HG03342 (cell line): ENCODE measurements around the gene RSRC1.
A peak's percentile ranks its signal among the peaks of the same experiment; 100 is the strongest.
"Not testable (repeated sequence)": the region's sequence is repeated elsewhere in the genome, so short reads cannot be mapped to it uniquely, and the experiment has no call there.

Experiments
- ATAC-seq: cut with Tn5 transposase; IDR thresholded peaks from one replicate; pipeline ENCODE4 v1.9.1; 2021; ENCODE audit warnings: mild to moderate bottlenecking, moderate library complexity; ENCODE audit not compliant: unreplicated experiment

RSRC1 gene

DNA sequence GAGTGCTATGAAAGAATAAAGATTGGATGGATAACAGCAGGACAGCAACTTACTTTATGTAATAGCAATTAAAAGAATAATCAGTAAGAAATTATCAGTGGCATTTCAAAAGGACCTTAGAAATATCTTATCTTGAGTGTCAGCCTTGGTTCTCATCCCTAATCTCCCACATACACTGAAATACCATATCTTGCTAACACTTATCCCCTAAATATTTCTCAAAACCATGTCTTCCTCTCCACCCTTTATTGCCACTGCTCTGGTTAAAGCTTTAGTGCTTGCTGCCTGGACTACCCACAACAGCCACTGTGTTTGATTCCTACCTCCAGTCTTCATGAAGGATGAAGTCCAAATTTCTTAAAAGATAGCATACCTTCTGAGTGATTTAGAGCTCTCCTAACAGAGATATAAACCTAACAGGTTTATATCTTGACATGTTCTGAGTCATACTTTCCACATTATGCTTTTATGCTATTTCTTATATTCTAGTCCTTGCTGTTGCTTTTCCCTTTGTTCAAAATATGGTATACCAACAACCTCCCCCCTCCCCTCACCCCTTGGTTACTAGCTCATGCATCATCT, 202.8 kb downstream of the RSRC1 start:
- no peak for ATAC-seq

- ATAC-seq = no peak
Measured at GRCh38 chr3:158313338-158313927, 203.5 kb downstream of the RSRC1 start.

DNA sequence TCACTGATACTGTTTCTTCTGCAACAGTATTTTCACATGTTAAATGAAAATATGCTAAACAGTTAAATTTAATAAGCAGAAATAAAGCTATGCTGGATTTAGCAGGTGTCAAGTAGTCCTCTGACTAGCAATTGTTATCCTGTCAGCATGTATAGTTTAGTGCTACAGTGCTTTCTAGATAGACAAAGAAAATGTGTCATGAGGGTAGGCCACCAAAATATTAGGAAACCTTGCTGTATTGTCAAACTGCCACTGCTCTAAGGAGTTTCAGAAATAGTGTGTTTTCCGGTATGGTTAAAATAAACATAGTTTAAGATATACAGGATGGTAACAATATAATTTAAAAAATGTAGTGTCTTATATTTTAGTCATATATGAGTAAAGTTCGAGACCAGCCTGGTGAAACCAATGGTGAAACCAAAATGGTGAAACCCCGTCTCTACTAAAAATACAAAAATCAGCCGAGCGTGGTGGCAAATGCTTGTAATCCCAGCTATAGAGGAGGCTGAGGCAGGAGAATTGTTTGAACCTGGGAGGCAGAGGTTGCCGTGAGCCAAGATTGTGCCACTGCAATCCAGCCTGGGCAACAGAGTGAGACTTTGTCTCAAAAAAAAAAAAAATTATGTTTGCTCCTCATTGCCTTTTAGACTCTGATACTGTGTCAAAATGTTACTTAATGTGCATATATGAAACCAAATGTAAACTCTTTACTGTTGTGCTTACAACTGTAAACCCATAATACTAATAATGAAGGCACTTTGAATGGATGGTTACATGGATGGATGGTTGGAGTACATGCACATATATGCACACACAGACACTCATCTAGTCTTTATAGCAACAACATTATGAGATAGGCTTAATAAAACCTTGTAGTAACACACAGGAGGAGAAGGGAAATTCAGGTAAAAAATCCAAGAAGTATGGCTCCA, 204.8 kb downstream of the RSRC1 start:
- peak; percentile 62 for ATAC-seq

GRCh38 chr3:158329696-158330441, 220.0 kb downstream of the RSRC1 start:
- not testable (repeated sequence) for ATAC-seq

- ATAC-seq = no peak
Measured at GRCh38 chr3:158330870-158331269, 221.0 kb downstream of the RSRC1 start.

GRCh38 chr3:158333736-158334135, 223.8 kb downstream of the RSRC1 start:
- ATAC-seq = no peak

GRCh38 chr3:158337110-158337509, 227.2 kb downstream of the RSRC1 start:
- ATAC-seq = no peak

GRCh38 chr3:158339638-158340037, 229.7 kb downstream of the RSRC1 start:
- ATAC-seq = no peak

- ATAC-seq = not testable (repeated sequence)
Measured at GRCh38 chr3:158340951-158341350, 231.1 kb downstream of the RSRC1 start.

DNA sequence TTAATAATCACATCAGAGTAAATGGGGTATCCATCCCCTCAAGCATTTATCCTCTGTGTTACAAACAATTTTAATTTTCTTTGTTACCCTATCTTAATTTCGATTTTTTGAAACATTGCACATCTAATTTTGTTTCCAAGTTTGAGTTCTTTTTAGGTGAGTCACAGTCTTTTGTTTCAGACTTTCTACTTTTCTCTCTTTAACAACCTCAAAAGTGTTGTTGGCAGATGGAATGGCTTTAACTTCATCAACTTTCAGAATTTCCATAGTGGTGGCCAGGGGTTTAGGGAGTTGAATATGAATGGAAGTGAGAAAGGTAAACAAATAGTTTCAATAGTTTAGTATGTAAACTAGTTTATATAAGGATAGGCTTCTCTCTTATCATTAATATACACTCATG, 238.1 kb downstream of the RSRC1 start:
- no peak for ATAC-seq

DNA sequence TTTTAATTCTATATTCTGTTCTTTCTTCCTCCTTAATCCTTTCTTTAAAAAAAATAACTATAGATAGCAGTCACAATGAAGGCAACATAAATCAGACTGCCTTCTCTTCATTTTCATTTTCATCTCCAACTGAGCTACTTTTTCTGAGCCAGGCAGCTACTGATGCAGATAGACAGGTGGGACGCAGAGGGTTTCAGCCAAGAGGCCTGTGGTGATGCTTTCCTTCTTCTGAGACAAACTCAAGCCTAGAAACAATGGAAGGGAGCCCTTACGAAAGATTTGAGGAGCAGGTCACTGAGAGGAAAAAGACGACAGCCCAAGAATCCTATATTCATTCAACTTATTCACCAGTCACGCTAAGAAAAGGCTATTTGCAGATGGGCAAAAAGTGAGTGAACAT, 241.1 kb downstream of the RSRC1 start:
- ATAC-seq = no peak

DNA sequence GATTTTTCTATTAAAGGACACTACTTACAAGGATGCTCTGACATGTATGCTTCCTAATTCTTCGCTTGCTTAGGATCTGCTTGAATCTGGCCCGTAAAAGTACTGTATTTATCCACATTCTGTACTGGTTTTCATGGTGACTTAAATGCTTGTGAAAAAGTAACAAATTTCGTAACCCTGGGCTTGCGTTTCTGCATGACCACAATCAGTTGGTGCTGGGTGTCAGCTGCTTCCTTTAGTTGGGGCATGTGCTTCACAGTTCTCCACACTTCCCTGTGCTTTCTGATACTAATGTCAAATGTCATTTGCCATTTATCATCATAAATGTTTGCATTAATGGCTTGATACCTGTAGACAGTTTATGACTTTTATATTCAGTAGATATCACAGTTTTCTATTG, 242.7 kb downstream of the RSRC1 start:
- peak; percentile 36 for ATAC-seq

- ATAC-seq = peak; percentile 41
Measured at GRCh38 chr3:158354713-158355112, 244.8 kb downstream of the RSRC1 start.

- peak; percentile 94 for ATAC-seq
Measured at GRCh38 chr3:158355623-158356588, 246.0 kb downstream of the RSRC1 start.

DNA sequence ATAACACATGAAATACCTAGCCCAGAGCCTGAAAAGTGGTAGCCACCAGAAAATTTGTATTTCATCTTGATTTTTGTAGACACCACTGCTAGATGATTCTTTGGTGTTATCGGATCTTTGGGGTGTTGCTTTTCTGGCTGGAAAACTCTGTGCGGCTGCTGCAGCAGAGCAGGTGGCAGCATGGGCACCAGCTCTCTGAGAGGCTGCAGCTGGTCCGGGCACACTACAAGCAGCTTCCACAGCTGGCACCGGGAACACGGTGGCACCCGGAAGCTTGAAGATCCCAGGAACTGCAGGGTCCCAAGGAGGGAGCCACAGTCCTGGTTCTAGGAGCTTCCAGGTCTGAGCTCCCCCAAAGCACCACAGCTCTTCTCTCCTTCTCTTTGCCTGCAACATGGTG, 249.4 kb downstream of the RSRC1 start:
- no peak for ATAC-seq

GRCh38 chr3:158360756-158361448, 251.0 kb downstream of the RSRC1 start:
- ATAC-seq = no peak

- ATAC-seq = no peak
Measured at GRCh38 chr3:158368271-158368670, 258.4 kb downstream of the RSRC1 start.

GRCh38 chr3:158369279-158369678, 259.4 kb downstream of the RSRC1 start:
- no peak for ATAC-seq

DNA sequence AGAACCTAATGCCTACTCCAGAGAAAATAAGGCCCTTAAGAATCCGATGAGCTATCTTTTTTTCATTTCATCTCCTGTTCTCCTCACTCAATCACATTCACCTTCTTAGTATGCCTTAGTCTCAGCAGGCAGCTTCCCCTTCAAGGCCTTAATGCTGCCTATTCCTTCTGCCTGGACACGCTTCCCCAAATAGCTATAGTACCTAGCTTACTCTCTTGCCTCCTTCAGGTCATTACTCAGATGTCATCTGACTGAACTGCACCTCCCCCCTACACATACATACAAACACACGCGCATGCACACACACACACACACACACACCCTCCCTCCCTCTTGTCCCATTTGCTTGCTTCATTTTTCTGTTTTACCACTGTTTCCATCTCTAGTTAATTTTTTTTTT, 269.6 kb downstream of the RSRC1 start:
- no peak for ATAC-seq
